Activated CD4-positive, CD25-positive, alpha-beta regulatory T cell (primary cell): Measurements from ENCODE around the gene DET1.
"Not testable (repeated sequence)": the region's sequence is repeated elsewhere in the genome, so short reads cannot be mapped to it uniquely, and the experiment has no call there.

ENCODE experiments used
- DNase-seq, 4 experiments: peaks; one replicate each; lab custom pipeline; 2025; lab: John Stamatoyannopoulos, UW

Gene DET1

DNA sequence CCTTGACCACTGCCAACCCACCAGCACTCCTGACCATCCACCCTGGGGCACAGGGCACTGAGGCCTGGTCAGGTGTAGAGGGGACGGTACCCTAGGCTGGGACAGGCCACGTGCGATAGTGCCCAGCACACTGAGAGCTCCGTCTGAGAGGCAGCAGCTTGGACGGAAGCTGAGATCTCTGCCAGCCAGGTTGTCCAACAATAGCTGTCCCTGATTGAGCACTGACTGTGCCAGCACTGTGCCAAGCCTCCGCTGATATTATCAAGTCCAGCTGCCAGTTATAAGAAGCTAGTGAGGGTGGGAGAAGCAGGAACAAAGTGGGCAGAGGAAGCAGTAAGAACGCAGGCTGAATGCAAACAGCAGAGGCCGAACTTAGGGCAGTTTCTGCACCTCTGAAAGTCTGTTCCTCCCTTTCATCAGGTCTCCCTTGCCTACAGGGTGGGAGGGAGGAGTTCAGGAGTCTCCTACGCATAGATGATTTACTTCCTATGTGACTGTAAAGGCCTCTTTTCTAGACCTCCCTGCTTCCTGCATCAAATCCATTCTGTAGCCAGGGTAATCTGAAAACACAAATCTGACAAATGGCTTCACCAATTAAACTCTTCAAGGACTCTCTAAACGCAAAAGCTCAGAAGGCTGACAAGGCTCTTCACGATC is 49.2 kb downstream of the DET1 start:
- DNase-seq, result no peak

DNA sequence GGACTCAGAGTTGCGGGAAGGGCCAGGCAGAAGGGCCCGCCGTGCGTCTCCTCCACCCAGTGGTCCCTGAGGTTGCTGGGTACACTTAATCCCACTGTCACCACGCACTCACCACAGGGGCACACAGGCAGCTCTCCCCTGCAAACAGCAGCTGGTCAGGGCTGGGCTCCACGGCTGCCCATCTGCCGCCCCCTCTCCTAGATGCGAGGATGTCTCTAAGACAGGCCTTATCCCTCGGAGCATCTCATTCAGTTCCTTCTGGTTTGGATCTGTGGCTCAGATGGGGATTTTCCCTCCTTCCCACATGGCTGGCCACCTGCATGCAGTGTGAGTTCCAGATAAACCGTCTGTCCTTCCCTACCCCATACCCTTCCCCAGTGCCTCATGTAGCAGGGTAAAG is 52.6 kb downstream of the DET1 start:
- no peak for DNase-seq

DNA sequence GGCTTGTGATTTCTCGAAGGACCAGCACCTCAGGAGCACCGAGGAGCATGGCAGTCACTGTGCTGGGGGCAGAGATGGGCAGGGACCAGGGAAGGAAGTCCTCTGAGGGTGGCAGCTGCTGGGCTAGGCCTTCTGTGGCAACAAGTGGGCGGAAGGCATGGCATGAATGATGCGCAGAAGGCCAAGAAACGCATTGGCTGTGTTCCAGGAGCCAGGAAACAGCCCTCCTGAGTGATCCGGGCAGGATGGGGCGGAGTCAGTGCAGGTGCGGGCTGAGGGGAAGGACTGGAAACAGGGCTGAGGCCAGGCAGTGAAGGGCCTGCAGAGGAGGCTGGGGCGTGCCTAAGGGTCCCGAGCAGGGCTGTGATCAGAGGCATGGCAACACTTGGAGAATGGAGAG is 55.3 kb downstream of the DET1 start:
- DNase-seq, result no peak

DNA sequence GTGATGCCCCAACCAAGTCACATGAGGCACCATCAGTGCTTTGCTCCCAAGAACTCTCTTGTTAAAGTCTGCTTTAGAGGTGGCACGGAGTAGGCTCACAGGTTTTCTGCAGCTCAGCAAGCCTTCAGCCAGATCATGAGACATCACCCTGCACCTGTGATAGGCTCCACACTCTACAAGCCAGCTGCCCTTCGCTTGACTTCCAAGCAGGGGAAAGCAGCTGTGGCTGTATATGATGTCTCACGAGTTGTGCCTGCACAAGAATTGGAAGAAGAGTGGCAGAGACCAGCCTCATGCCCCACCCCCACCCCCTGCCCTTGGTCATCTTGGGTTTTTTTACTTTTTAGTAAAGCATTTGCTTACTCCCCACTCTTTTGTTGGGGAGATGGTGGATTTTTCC is 56.4 kb downstream of the DET1 start:
- no peak for DNase-seq

DNA sequence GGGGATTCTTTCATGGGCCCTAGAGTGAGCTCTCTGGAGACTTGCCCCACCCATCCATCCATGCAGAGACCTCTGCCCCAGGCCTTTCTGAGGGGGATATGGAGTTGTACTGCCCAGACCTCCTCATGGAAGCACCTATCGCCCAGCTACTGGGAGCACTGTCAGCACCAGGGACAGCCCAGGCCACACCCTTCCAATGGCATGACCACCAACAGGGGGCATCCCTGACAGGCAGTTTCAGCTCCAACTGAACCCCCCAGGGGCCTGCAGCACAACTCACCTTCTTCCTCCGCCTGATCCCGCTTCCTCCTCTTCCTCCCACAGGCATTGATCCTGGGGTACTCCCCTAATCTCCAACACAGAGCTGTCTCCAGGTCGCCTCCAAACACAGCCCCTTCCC is 57.2 kb downstream of the DET1 start:
- DNase-seq, result no peak

DNA sequence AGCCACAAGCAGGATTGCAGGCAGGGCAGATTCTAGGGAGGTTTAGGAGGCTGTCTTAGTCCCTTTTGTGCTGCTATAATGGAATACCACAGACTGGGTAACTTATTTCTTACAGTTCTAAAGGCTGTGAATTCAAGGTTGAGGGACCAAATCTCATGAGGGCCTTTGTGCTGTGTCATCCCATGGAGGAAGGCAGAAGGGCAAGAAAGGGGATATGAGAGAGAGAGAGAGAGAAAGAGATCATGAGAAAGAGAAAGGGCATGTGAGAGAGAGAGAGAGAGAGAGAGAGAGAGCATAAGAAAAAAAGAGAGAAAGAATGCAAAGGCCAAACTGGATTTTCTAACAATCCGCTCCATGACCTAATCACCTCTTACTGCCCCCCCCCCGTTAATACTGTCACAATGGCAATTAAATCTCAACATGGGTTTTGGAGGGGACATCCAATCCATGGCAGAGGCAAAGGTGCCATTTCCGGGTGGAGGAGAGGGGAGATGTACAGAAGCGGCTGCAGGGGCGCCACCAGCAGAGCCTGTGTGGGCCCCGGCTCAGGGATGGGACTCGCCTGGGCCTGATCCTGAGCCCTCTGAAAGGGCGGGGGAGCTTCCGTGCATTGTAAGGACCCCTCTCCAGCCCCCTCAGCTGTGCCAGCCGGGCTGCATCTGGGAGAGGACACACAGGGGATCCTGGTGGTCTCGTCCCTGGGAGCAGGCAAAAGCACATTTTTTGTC is 58.5 kb downstream of the DET1 start:
- no peak for DNase-seq

DNA sequence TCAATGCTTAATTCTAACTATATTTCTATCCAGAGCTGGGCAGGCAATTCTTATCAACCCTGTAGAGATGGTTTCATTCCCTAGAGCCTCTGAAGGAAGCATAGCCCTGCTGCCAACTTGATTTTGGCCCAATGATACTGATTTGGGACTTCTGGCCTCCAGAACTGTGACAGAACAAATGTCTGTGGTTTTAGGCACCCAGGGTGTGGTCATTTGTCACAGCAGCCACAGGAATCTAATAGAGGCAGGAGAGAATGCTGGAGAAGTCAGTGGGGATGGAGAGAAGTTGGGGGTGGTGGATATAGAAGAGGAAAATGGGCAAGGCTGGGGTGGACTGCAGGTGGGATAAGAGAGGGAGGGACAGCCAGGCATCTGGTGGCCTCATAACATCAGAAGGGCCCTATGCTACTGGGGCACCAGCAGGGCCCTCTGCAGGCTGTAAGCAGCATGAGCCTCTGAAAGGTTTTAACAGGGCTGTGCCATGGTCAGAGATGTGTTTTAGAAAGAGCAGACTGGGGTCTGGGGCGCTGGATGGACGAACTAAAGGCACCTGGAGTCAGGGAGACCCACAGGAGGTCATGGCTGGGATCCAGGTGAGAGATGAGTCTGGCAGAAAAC is 59.2 kb downstream of the DET1 start:
- DNase-seq, result no peak

DNA sequence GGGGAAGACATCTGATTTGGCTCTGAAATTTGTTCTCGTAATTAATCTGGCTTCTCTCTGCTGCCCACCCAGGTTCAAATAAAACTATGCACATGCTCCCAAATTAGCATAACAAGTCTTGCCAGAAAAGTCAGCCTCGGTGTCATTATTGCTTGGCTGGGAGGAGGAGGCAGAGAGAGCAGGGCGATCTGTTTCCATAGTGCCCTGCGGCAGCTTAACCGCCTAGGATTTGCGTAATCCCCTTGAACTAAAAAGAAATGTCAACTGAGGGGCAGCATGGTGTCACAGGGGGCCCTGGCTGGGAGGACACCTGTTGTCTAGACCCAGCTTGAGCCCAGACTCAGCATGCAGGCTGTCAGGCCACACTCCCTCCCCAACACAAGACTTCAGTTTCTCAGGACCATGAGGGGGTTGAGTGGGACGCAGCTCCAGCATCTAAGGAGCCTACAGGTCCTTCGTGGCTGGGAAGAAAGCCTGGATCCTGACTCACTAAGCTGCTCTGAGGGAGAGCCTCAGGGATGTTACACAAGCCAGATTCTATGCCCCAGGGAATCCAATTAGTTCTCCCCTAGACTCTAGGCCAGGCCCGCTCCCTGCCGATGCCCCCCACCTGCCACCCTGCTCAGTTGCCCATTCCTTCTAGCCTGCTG is 61.7 kb downstream of the DET1 start:
- no peak for DNase-seq

DNA sequence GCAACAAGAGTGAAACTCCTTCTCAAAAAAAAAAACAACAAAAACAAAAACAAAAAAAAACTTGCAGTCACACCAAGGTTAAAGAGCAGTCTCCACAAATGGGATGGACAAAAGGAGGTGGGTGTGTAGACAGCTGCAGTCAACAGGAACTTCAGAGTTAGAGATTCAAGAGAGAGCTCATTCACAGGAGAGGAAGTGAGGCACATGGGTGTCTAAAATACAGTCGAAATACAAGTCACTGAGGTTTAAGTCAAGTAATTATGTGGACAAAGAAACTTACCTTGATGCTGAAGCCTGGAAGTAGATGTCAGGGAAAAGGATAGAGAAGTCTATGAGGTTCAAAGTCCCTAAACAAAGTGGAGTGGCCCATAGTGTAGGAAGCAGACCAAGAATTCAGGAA is 64.2 kb downstream of the DET1 start:
- DNase-seq, result no peak

DNA sequence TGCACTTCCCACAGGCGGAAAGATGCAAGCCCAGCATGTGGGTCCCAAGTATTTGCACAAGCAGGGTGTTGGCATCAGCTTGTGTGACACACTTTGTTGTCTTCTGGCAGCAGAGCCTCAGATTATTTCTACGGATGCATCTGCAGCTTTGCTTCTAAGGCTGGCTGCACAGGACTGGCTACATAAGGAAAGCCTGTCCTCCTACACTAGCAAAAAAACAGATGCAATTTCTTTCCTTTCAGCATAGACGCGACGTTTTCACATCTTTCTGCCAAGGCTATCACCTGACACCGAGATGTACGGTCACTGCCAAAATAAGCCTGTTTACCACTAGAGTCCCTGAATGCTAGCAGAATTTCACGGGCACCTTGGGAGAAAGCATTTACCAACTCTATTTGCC is 65.5 kb downstream of the DET1 start:
- DNase-seq, result no peak

DNA sequence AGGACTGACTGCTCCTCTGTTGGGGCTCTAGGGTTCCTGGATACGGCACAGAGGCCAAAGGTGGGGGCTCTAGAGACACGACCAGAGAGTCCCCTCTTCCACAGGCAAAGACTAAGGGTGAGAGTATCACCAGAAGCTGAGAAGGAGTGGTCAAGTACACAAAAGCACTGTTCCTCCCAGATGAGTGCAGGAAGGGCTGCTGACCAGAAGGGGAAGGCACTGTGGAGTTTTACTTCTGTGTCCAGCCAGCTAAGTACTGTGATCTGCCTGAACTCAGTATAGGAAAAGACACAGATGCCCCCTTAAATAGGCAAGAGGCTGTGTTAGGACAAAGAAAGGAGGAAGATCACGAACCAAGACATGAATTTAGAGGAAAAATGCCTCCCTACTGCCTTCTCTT is 67.3 kb downstream of the DET1 start:
- no peak for DNase-seq

DNA sequence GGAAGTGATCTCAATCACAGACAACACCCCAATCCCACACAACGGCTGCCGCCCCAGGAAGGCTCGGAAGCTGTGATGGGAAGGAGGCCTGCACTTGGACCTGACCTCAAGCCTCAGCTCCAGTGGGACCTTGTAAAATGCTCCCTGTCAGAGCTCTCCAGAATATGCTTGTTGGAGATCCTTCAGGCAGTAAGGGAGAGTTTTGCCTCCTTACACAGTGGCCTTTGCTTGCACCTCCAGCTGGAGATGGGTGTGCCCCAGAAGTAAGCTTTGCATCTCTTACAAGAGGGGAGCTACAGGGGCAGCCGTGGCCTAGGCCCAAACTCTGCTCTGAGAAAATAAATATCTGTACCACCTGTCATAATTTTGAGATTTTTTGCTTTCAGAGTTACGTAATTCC is 68.6 kb downstream of the DET1 start:
- no peak for DNase-seq

DNA sequence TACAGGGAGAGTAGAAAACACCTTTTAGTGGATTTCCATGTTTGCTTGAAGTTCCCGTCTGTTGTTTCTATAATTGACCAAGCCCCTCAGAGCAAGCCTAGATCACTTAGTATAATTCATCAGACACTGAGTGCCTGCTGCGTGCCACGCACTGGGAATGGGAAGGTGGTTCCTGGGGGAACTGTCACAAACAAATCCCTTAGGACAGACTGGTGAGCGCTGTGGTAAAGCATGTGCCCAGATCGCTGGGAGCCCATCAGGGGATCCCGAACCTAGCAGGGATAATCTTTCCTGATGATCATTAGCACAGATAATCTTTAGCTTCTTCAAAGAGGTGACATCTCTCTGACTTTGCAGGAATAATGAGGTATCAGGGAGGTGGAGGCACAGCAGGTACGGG is 69.4 kb downstream of the DET1 start:
- no peak for DNase-seq

DNA sequence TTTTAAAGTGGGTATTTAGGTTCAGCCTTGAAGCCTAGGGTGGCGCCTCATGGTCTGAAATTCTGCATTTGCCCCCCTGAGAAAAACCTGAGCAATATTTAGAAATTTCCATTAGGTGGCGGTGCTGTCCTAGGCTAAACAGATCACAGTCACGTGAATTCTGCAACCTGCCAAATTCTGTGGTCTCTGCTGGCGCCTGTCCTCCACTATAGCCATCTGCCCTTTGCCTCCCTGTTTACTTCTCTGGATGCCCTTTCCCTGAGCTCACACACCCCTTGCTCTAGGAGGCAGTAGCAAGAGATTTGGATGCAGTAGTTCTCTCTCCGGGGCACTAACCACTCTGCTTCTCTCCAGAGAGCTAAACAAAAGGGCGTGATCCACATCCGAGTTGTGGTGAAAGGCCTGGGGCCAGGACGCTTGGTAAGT is 69.8 kb downstream of the DET1 start:
- DNase-seq, result no peak

DNA sequence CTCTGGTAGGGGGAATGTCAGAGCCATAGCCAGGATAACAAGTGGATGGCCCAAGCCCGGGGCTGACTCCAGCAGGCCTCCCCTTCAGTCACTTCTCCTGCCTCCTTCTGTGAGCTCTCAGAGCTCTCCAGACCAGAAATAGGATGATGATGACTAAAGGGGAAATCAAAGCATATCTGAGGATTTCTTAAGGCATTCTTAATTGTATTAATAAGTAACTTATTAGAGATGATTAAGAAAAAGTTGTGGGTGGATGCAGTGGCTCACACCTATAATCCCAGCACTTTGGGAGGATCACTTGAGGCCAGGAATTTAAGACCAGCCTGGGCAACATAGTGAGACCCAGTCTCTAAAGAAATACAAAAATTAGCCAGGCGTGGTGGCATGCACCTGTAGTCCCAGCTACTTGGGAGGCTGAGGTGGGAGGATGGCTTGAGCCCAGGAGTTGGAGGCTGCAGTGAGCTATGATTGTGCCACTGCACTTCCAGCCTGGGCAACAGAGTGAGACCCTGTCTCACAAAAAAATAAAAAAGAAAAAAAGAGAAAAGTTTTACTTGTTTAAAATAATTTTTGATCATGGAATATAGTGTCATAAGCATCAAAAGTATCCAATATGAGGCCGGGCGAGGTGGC is 72.7 kb downstream of the DET1 start:
- DNase-seq, result not testable (repeated sequence)

DNA sequence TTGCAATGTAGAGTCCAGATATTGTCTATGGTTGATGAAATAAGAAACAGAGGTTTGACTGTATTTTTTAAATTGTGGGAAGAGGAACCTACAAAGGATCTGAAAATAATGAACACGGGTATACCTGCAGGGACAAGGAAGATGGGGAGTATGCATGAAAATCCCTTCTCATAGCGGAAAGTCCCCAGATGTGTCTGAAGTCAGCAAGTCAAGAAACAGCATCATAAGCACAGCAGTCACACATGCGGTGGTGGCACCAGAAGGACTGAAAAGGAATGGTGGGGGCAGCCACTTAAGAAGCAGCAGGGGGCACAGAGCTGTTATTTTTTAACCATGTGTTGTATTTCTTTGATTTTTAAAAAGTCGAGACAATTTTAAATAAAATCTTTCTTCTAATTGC is 74.3 kb downstream of the DET1 start:
- no peak for DNase-seq

DNA sequence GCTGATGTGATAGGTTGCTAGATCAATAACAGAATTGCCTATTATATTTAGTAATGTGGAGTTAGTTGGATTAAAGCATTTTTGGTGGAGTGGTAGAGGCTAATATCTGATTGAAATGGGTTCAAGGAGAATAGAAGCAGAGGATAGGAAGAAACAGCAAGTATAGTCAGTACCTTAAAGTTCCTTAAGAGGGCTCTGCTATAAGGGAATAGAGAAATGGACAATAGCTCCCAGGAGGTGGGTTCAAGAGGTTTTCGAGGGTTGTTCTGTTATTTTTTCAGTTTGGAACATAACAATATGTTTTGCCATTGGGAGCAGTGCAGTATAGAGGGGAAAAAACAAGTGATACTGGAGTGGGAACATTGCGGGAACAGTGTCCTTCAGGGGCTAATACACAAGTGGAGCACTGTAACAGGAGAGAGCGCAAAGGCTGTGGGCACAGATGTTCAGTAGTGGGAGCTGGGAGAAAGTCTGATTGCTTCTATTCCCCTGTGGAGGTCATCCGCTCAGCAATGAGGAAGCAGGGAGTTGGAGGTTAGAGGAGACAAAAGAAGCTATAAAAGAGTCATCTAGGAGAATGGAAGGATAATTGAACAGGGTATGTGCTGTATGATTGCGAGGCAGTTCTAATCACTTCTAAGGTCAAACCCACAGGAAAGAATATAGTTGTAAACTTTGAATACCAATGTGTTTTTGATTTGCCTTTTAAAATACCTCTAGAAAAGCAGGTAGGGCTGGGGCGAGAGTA is 75.7 kb downstream of the DET1 start:
- no peak for DNase-seq

DNA sequence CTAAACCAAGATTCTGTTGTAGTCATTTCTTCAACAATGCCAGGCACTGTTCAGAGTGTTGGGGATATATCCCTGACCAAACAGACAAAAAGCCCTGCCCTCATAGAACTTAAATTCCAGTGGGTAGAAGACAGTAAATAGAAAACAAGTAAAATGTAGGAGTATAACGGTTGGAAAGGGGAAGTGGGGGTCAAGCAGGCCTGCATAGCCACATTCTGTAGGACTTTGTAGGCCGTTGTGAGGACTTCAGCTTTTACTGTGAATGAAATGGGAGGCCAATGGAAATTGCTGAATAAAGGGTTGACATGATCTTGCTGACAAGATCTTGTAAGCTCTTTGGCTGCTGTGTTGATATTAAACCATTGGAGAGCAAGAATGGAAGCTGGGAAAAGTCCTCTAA is 77.2 kb downstream of the DET1 start:
- DNase-seq, result no peak

DNA sequence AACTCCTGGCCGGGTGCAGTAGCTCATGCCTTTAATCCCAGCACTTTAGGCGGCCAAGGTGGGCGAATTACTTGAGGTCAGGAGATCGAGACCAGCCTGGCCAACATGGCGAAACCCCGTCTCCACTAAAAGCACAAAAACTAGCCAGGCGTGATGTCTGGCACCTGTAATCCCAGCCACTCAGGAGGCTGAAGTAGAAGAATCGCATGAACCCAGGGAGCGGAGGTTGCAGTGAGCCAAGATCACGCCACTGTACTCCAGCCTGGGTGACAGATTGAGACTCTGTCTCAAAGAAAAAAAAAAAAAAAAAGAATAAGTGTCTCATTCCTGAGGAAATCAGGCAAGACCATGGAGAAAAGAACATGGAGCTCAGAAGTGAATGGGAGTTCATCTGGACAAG is 77.8 kb downstream of the DET1 start:
- not testable (repeated sequence) for DNase-seq

DNA sequence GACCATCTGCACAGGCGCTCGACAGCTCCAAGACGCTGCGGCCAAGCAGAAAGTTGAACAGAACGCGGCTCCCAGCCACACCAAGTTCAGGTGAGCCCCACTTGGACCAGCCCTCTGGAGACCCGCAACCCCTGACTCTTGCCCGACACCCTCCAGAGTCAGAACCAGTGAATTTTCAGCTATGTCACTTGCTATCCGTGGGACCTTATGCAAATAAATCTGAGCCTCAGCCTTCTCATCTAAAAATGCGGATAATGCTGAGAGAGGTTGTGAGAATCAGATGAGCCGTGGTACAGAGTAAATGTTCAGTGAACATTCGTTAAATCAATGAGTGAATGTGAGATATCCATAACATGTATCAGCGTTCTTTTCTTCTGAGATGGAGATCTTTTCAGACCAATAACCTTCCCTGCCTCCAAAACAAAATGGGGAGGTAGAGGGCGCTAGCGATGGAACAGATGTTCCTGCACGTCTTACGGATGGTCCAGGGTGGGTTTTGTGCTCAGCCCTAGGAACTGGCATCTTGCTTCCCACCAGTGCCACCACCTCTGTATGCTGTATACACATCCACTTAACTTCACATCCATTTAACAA is 78.4 kb downstream of the DET1 start:
- DNase-seq, result no peak
